Measurements from ENCODE around the gene CARD11.
"Not testable (repeated sequence)": the region's sequence is repeated elsewhere in the genome, so short reads cannot be mapped to it uniquely, and the experiment has no call there.

CARD11 gene

DNA sequence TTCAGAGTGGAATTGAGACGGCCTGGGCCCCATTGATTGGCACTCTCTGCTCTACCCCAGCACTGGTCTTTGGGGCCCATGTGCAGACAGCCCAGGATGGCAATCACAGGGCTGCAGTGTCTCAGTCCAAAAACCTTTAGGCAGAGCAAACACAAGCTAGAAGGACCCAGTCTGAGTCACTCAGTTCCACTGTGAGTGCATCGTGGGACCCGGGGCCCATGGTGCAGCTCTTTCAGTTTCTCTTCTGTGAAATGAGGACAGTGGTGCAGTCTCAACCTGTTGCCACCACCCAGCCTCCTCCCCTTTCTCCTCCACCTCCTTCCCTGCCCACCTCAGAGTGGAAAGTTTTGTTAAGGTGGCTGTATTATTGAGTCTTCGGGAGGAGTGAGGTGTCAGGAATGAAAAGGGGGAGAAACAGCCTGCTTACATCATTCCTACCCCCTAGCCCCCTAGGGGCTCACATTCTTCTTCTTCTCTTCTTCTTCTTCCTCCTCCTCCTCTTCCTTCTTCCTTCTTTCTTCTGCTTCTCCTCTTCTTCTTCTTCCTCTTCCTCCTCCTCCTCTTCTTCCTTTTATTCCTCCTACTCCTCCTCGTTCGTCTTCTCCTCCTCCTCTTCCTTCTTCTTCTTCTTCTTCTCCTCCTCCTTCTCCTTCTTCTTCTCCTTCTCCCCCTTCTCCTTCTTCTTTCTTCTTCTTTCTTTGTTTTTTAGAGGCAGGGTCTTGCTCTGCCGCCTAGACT is 19.5 kb upstream of the CARD11 start:
- DNase-seq = no peak

DNA sequence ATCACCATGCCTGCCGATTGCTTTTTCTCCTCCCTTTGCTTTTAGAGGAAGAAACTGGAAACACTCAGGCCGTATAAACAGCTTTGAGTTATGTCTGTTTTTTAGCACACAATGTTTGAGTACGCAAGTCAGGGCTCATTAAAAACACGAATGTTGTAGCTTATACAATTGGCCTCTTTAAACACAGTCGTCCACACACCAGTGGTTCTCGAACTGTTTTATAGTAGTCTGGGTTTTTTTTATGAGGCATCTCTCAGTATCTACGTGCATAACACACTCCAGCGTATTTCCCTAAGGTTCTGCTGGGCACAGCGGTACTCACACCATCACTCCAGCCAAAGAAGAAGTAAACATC is 13.4 kb upstream of the CARD11 start:
- no peak for DNase-seq

DNA sequence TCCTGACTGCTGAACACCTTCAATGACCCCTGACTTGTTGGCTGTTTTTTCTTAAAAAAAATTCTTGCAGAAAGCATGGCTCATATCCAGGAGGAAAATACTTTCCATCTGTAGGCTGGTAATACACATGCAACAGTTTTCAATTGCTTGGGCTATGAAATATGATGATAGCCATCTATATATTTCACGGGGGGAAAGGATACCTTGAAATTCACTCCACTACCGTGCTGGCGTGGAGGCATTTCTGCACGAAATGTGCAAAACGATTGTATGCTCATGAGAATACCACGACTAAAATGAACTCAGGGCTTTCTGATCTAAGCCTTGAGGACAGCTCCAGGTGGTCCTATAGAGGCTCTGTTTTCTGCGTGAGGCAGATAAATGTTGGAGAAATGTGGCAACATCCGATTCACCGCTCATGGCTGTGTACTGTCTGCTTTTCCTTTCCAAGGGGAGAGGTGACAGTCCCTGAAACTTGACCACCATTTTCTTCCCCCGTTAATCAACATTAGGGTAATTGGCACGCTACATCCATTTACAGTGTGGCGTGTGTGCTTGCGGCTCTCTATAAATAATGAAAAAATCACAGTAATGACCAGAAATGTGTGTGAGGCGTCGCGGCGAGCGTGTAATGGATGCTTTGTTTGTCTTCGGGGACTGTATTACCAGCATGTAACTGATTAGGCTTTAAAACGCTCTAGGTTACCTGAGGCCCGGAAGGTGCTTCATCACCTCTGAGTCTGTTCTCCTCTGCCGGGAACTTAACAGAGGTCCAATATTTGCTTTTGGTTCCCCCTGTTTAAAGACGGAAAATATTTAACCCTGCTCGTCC is 12.8 kb upstream of the CARD11 start:
- DNase-seq = no peak

DNA sequence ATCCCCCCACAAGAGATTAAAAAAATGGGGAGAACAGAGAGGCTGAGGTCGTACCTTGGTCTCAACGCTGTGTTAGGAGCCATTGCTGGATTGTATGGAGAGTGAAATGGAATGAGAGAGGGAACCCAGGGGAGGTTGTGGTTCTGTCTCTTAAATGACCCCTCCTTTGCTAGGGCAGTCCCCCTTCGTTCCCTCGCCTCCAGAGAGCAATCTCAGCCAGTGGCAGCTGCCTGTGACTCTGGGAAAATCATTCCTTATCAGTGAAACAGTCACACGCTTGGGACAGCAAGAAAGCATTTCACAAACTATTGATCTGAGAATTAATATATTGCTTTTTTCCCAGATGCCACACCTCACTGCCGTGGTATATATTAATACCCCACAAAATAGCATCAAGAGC is 12.0 kb upstream of the CARD11 start:
- DNase-seq = no peak

DNA sequence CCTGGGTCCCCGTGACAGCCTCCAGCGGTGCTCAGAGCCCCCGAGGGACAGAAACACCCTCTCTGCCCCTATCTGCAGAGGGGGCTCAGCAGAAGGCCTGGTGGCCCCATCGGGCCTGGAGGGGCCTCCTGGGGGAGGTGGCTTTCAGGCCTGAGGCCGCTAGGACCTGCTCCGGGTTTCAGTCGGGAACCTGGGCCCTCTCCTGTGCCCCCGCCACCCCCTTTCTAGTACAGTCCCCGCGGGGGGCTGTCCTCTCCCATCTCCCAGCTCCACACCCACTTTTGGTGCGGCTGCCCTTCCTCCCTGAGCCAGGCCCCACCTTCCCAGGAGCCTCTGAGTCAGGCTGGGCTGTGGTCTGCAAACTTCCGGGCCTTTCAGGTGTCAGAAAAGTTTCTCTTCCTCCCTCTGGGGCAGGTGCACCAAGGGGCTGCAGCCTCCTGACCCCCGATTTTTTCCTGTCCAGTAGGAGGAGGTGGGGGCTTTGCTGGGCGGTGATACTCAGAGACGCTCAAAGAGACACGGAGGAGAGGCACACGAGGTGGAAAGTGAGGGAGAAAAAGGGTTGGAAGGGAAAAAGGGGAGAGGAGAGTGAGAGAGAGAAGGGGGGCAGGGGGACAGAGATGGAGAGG is 692 bp downstream of the CARD11 start:
- no peak for DNase-seq

DNA sequence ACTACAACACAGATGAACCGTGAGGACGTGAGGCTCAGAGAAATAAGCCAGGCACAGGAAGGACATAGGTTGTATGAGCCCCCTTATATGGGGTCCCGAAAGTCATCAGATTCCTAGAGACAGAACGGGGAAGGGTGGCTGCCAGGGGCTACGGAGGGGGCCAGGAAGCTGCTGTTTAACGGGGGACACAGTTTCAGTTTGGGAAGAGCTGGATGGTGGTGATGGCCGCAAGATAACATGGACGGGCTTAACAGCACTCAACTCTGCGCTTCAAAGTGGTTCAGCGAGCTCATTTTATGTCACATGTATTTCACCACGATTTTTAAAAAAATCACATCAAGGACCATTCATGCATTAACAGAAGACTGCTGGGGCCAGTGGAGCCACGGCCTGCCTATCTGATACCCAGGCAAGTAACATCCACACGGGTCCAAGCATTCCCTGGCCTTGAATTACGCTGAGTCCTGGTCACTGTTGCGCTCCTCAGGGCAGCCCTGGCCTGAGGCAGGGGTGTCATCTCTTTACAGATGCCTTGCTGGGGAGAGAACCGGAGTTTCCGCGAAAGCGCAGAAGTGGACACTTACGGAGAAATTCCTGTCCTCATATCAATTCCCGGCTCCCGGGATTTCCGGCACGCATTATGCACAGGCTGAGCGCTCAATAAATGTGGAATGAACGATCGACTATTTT is 1.5 kb downstream of the CARD11 start:
- DNase-seq = no peak

DNA sequence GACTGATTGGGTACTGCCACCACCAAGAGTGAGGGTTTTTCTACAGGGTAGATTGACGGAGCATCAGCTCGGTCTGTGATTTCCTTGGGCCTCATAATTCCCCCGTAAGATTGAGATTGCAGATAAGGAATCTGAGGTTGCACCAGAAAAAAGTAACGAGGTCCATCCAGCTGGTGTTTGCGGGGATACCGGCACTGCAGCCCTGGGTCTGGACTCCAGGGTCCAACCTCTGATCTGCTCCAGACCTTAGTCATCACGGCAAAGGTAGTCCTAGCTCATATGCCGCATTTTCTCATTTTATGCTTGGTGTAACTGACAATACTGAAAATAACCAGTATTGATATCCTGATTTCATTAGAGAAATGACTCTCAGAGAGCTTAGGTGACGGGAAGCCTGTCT is 3.9 kb downstream of the CARD11 start:
- no peak for DNase-seq

DNA sequence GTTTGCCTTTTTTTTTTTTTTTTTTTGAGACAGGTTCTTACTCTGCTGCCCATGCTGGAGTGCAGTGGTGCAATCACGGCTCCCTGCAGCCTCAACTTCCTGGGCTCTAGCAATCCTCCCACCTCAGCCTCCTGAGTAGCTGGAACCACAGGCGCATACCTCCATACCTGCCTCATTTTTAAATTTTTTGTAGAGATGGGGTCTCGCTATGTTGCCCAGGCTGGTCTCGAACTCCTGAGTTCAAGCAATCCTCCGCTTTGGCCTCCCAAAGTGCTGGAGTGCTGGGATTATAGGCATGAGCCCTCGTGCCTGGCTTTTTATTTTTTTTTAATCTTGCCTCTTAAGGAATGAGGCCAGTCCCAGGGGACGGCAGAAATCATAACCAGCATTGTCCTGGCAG is 5.7 kb downstream of the CARD11 start:
- not testable (repeated sequence) for DNase-seq

DNA sequence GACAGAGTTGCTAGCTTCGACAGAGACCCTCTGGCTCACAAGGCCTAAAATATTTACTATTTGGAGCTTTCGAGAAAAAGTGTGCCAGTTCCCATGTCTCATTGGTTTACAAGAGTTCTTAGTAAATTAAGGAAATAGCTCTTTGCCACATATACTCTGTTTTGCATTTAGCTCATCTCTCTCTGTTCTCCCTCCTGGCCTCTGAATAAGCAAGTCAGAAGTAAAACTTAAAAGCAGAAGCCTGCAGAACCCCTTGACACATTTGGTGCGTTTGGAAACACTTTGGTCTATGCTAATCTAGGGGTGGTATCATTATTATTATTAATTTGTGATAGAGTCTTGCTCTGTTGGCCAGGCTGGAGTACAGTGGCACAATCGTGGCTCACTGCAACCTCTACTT is 6.4 kb downstream of the CARD11 start:
- DNase-seq = no peak

DNA sequence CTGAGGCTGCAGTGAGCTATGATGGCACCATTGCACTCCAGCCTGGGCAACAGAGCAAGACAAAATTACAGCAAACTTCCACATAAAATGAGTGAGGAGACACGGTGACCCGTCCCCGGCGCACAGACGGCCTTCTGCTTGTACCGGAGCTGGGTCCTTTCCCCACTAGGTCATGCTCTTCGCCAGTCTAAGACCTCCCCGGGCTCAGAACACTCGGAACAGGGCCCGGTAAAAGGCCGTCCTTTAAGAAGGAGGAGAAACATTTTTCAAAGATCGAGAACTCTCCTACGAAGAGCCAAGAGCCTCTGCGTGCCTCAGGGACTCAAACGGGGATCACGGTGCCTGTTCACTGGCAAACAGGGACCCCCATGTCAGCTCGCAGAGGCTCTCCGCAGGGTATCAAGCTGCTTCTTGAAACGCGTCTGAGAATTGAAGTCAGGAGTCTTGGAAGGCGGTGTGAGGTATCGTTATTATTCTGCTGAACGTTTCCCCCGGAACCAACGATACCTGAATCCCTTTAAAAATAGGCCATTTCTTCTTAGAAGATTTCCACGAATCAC is 9.0 kb downstream of the CARD11 start:
- DNase-seq = no peak

DNA sequence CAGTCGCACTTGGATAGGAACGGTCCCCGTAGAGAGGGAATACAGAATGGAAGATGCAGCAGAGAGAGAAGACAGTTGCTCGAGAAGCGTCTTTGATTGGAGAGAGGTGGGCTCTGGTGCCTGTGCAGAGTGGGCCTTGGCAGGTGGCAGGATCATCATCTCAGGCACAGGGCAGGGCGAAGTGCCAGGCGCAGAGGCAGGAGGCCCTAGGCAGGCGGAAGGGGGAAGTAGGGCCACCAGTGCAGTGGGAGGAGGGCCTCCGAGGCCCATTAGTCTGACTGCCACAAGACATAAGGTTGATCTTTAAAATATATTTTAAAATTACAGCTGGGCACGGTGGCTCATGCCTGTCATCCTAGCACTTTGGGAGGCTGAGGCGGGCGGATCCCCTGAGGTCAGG is 10.1 kb downstream of the CARD11 start:
- no peak for DNase-seq

DNA sequence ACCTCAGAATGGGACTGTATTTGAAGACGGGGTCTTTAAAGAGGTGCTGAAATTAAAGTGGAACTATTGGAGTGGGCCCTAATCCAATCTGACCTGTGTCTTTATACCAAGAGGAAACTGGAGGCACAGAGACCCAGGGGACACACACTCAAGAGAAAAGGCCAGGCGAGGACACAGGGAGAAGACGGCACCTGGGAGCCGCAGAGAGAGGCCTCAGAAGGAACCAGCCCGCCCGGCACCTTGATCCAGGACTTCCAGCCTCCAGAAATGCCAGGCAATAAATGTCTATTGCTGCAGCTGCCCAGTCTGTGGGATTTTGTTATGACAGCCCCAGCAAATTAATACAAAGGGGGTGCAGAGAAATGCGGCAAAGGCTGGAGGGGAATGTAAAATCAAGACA is 10.5 kb downstream of the CARD11 start:
- no peak for DNase-seq

DNA sequence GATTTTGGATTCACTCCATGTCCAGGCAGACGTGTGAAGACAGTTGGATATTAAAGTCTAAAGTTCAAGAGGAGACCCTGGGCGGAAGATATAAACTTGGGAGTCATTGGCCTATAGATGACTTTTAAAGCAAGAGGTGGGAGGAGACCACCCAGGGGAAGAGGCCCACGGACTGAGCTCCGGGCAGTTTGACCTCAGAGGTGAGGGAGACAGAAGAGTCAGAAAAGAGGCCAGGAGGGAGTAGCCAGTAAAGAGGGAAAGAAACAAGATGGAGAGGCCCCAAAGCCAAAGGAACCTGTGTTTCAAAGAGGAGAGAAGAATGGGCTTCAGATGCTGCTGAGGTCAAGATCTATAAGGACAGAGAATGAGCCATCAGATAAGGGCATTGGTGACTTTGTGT is 11.4 kb downstream of the CARD11 start:
- no peak for DNase-seq

DNA sequence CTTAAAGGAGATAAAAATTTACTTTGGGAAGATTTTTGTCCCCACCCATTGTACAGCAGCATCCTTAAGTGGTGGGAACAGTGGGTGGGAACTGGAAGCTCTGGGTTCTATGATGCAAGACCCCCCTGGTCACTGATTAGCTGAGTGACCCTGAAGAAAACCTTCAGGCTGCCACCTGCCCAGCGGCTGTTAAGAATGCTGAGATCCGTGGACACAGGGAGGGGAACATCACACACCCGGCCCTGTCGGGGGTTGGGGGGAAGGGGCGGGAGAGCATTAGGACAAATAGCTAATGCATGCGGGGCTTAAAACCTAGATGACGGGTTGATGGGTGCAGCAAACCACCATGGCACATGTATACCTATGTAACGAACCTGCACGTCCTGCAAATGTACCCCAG is 14.5 kb downstream of the CARD11 start:
- DNase-seq = no peak

DNA sequence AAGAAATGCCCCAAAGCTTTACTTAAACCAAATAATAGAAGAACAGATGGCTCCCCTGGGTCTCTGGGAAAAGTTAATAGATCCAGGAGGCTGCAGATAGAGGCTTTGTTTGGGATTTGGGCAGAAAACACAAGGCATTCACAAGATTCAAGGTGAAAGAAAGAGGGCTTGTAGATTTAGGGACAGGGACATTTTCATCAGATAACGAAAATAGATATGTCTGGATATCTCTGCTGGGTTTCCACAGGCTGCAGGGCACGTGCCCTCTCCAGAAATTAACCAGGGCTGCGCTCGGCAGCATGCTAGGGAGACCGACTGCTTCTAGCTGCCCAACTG is 14.9 kb downstream of the CARD11 start:
- no peak for DNase-seq

DNA sequence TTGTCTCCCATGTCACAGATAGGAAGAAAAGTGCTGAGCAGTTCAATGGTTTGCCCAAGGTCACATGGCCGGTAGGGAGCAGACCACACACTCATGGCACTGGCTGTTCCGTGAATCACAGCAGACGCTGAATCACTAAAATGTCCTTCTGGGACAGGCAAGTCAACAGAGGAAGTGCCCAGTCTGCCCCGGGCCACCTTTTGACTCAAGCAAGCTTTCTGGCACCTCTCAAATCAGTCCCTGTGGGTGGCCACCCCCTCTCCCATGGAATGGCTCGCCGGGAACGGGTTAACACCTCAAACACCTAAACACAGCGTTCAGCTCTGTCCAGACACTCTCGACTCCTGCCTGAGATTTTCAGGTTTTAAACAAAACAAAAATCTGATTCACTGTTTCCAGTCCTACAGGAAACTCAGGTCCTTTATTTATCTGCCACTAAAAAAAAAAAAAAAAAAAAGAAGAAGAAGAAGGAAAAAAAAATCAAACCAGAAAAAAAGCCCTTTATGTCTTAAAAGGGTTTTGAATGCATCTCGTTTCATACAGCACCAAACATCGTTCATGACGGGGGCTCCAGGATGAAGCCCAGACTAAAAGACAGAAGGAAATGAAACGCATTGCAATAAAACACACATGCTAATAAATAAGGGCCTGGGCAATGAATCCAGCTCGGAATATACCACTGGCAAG is 15.5 kb downstream of the CARD11 start:
- DNase-seq = no peak

DNA sequence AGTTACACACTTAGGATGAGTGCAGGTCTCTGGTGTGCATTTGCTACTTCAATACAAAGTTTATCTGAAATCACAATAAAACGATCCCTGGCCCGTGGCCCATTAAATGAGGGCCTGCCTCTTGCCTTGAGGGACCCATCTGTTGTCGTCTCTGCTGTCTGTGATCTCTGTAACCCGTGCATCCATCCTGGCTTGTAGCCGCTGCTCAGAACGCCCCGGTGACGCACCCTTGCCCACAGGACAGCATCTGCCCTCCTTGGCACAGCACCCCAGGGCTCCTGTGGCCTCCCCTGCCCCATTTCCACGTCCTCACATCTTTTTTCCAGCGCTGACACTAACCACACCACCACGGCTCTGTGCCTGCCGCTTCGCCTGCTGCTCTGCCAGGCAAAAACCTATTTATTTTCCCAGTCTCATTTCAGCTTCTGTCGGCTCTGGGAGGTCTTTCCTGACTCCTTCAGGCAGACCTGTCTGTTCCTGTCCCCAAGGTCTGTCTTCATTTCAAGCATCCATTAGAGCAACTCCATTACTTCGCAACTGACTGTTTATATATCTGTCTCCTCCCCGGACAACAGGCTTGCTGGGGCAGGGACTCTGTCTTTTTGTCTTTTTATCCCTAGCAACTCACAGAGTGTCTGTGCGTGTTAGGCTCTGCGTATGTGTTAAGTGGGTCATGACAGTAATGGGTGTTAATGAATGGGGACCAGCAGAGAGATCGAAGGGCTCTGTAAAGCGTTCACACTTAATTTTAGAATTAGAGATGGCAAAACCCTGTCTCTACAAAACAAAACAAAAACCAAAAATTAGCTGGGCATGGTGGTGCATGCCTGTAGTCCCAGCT is 16.4 kb downstream of the CARD11 start:
- DNase-seq = no peak

DNA sequence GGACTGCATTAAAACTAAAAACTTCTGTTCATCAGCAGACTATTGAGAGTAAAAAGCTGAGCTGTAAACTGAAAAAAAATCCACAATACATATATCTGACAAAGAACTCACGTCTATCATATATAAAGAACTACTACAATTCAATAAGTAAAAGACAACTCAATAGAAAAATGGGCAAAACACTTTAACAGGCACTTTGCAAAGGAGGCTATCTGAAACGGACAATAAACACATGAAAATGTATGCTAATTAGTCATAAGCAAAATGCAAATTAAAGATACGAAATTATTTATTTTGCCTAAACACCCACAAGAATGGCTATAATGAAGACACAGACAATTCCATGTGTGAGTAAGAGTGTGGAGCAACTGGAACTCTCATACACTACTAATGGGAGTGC is 18.1 kb downstream of the CARD11 start:
- DNase-seq = no peak

DNA sequence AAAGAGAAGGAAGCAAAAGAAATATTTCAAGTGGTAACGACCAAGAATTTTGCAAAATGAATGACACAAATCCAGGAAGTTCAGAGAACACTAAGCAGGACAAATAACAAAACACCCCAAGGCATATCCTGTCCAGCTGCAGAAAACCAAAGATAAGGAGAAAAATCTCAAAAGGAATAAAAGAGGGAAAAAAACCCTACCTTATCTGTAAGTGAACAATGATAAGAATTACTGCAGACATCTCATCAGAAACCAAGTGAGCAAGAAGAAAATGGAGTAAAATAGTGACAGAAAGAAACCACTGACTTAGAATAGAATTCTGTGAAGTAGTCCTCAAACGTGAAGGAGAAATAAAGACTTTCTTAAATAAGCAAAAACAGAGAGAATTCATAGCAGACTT is 21.8 kb downstream of the CARD11 start:
- DNase-seq = no peak

DNA sequence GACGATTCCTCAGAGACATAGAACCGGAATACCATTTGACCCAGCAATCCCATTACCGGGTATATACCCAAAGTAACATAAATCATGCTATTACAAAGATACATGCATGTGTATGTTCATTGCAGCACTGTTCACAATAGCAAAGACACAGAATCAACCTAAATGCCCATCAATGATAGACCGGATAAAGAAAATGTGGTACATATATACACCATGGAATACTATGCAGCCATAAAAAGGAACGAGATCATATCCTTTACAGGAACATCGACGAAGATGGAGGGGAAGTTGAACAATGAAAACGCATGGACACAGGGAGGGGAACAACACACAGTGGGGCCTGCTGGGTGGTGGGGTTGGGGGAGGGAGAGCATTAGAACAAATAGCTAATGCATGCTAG is 22.4 kb downstream of the CARD11 start:
- DNase-seq = not testable (repeated sequence)

DNA sequence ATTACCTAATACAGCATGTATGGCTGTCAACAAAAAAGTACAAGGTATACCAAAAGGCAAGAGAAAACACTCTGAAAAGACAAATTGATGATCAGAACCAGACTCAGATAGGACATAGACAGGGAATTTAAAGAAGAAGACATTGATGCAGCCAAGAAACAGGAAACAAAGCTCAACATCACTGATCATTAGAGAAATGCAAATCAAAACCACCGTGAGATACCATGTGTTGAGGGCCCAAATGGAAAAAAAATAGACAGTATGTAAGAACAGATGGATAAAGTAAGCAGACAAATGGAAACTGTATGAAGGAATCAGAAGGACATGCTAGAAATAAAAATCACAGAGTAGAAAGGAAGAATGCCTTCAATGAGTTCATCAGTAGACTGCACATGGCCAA is 23.3 kb downstream of the CARD11 start:
- DNase-seq = no peak

DNA sequence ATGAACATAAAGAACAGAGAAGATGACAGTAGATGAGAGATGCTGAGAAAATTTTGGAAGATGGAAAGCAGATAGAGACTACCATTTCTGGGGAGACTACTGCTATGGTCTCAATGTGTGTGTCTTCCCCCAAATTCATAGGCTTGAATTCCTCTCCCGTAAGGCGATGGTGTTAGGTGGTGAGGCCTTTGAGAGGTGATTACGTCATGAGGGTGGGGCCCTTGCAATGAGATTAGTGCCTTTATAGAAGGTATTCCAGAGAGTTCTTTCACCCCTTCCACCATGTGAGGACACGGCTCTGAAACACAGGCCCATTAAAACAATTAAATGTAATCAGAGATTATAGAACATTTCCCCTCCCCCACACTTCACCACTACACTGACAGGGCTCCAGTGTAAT is 23.9 kb downstream of the CARD11 start:
- DNase-seq = no peak

Measured in NCI-H1105 treated with DMSO at 0.1 percent for 48 hours (cell line).